HG02759 (cell line): ENCODE results near the gene SMIM5.

Experiments
- ATAC-seq: cut with Tn5 transposase; IDR thresholded peaks from one replicate; pipeline ENCODE4 v1.9.1; 2021; ENCODE audit warnings: mild to moderate bottlenecking, moderate library complexity; ENCODE audit not compliant: unreplicated experiment

The SMIM5 gene

DNA sequence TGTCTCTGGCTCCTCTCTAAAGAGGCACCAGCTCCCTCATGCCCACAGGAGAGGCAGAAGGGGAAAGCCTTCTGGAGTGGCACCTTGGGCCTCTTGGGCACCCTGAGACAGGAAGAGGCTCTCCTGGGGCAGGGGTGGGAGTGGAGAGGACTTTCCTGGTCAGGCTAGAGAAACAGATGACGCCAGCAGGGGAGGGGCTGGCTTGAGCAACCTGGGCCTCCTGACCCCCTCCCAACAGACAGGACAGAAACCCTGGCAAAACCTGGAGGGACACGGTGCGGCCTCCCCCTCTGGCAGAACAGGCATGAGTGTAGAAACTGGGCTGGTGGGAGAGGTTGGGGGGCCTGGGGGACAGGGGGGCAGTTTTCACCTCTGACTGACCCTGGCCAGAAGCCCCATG, 6.1 kb downstream of the SMIM5 start:
- ATAC-seq, result no peak

DNA sequence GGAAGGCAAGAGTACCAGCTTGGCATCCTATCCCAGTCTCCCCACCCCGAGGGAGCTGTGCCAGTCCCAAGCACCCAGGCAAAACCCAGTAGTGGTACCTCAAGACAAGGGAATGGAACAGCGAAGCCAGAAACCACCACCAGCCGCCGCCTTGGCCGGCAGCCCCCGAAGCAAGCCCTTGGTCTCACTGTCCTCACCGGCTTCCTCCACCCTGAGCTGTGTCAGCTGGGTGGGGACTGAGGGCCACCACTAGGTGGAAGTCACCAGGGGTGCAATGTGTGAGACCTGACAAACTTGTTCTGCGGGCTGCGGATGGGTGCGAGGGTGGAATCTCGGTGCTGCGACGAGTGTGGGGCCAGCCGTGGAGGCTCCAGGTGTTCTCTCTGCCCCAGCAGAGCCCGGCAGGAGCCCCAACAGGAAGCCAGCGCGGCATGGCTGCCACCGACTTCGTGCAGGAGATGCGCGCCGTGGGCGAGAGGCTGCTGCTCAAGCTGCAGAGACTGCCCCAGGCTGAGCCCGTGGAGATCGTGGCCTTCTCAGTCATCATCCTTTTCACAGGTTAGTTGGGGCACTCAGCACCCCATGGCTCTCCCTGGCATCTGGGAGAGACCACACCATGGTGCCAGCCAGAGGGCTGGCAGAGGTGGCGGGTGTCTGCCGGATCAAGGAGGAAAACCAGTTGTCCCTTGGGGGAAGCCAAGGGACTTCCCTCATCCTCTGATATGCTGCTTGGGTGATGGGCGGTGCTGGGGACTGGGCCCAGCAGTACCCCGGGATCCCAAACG, 6.7 kb downstream of the SMIM5 start:
- ATAC-seq, result no peak

GRCh38 chr17:75640556-75641119, 7.4 kb downstream of the SMIM5 start:
- no peak for ATAC-seq

DNA sequence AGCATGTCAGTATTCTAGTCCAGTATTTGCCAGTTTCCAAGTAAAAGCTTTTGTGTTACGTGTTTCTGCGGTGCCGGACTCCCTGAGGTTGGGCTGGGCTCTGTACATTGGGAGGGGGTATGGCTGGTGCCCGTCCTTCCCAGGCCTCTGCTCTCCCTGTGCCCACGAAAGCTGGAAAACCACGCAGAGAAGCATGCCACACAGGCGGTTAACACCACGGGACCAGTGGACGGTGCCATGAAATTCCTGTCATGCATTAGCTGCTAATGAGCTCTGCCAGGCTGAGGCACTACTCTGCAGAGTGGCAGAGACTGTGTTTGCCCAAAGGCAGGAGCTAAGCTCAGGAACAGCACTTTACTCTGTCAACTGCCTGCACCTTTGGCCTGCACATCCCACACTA, 8.1 kb downstream of the SMIM5 start:
- no peak for ATAC-seq

DNA sequence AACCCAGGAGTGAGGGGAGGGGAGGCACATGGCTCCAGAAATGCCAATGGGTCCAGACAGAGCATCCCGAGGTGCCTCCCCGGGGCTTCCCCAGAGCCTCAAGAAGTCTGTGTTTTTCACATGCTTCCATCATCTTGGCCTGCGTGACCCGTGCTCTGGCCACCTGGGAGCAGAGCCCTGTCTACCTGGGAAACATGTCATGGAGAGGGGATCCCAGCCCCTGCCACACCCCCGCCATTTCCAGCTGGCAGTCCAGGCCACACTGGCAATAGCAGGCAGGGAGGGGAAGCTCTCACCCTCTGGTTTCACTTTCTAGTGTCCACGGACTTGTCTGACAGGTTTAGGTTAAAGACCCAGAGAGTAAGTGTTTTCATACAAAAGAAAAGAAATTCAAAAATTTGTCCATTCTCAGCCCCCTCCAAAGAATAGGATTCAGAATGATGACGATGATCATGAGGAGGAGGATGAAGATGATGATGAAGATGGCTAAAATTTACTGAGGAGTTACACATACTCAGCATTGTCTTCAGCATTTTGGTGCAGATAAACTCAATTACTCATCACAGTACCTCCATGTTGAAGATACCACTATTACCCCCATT, 9.0 kb downstream of the SMIM5 start:
- ATAC-seq, result no peak

GRCh38 chr17:75642784-75643642, 9.8 kb downstream of the SMIM5 start:
- no peak for ATAC-seq

- no peak for ATAC-seq
Measured at GRCh38 chr17:75643643-75644017, 10.4 kb downstream of the SMIM5 start.

- ATAC-seq, result no peak
Measured at GRCh38 chr17:75645501-75645888, 12.3 kb downstream of the SMIM5 start.

DNA sequence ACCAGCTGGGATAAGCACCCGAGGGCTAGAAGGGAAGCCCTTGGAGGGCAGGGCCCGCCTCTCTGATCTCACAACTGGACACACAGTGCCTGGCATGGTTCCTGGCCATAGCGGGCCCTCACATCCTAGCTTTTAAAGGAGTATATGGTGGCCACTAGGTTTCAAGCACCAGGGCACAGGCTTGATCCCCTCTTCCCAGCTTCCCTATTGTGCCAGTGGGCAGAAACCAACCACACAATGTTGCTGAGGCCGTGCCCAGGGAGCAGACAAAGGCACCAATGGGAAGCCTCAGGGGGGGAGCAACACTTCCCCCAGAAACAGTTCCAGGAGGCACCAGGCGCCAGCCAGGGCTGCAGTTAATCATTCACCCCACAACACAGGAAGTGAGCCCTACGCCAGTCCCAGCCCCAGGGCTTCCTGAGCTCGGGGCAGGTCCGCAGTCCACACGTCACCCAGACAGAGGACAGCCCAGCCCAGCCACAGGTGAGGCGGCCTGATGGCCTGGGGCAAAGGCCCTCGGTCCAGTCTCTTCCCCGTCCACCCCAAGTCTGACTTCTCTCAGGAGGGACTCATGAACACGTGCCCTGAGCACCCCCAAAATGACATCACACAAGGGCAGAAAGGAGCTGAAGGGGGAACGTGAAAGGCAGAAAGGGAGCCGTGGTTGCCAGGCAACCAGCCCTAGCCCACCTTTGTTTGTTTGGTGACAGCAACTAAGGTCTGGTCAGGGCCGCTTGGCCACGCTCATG, 12.8 kb downstream of the SMIM5 start:
- ATAC-seq, result peak; percentile 86

- ATAC-seq, result peak; percentile 15
Measured at GRCh38 chr17:75646638-75646992, 13.4 kb downstream of the SMIM5 start.

DNA sequence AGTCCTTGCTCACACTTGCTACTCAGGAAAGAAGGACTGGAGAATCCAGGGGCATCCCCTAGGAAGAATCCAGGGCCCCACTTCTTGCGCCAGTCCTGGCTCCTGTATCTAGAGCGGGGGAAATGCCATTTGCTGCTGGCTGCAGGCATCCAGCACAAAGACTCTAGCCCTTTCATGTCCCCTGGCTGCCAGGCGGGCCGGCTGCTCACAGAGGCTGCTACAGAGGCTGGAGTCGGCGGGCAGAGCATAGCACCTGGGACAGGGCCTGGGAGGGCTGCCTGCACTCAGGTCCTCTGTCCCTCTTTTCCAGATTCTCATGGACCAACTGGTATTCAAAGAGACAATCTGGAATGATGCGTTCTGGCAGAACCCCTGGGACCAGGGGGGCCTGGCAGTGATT, 13.8 kb downstream of the SMIM5 start:
- ATAC-seq, result no peak

- ATAC-seq, result no peak
Measured at GRCh38 chr17:75647921-75648320, 14.7 kb downstream of the SMIM5 start.

- no peak for ATAC-seq
Measured at GRCh38 chr17:75649687-75650086, 16.5 kb downstream of the SMIM5 start.

- no peak for ATAC-seq
Measured at GRCh38 chr17:75650874-75651273, 17.6 kb downstream of the SMIM5 start.

DNA sequence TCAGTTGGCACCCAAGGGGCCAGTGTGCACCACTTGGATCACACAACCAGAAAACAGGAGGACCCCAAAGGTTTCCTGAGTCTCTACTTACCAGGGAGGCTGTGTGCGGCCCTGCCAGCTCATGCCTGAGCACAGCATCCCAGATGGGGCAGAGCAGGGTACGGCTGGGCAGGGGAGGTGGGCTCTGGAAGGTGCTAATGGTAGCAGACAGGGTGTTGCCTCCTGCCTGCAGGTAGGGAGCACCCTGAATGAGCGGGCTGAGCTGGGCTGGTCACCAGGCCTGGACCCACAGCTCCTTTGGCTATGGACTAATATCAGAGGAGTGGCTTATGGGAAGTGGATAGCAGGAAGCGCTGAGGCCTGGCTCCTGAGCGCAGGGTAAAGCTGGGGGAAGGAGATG, 19.1 kb downstream of the SMIM5 start:
- ATAC-seq, result no peak

GRCh38 chr17:75652934-75653549, 19.8 kb downstream of the SMIM5 start:
- no peak for ATAC-seq

DNA sequence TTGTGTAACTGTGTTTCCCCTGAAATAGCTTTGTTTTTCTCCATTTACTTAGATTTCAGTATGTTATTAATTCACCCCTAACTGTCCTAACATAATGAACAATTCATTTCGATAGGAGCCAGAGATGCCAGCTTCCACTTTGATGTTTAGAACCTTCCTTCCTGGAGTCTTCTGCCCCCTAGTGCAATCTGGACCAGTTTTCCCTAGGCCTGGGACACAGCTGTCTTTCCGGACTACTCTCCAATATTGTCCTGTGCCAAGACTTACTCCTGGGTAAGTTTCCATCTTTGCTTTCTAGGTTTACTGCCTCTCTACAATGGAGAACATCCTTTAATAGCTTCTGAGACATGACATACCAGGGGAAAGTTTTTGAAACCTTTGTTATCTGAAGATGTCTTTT, 20.9 kb downstream of the SMIM5 start:
- no peak for ATAC-seq

DNA sequence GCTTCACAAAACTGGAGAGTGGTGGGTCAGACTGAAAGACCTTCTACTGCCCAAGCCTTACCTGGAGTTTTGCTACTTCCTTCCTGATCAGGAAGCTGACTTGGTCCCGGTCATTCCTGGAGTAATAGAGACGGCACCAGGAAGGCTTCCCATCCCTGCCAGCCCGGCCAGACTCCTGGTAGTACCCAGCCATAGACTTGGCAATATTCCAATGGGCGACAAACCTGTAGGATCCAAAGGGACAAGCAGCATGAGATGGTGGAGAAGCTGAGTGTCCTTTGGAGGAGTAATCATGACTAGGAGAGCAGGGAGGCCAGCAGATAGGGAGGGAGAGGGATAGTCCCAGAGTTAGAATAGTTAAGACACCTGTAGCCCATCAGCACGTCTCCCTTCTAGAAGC, 25.0 kb downstream of the SMIM5 start:
- no peak for ATAC-seq

DNA sequence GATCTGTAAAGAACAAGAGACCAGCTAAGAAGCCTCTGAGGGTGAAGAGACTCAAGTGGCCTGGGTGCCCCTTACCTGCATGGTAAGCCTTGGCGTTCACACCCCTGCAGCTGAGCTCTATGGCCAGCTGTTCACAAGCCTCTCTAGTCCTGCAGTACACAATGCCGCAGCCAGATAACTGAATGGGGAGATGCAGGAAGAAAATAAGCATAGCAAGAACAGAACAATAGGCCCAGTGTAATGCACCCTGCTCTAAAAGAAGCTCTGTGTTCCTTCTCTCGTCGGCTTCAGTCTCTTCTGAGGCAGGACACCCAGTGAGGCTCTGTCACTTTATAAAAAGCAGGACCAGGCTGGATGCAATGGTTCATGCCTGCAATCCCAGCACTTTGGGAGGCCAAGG, 28.3 kb downstream of the SMIM5 start:
- ATAC-seq, result no peak

DNA sequence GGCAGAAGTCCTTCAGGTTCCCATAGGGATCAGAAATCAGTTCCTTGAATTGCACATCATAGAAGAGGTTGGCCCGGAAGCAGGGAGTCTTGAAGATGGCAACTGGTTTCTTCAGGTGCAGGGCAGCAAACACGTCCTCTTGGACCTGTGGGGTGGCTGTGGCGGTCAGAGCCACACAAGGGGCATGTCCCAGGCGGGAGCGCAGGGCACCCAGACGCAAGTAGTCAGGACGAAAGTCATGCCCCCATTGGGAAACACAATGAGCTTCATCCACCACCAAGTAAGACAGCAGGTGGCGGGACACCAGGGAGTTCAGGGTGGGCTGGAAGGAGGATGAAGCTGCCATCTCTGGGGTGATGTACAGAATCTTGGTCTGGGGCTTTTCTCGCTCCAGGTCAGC, 29.3 kb downstream of the SMIM5 start:
- ATAC-seq, result no peak
